Measurements from ENCODE around the gene EIF3A. TPM values are rescaled to one million over a fixed set of nuclear protein-coding genes. Genes with fewer than 3 reads are reported as not detected.

EIF3A gene
- total and polyA plus RNA-seq, 2 of the 8 experiments (the other 6 are each of a cell fraction or from before 2014, with no cell fraction given), result 26.8 to 209 TPM

GRCh38 chr10:119005362-119006043 lies 75.1 kb downstream of the EIF3A start:
- Histone ChIP-seq H4K20me1 (replicated peaks in 1 of 2; ENCODE audit: control insufficient read depth in 1 of 2, insufficient read depth in 2 of 2, low read length in 2 of 2) (no peaks in the 10 kb centered on the region), H3K27me3 (replicated peaks in 1 of 4; ENCODE audit: control insufficient read depth in 3 of 4, extremely low read depth in 1 of 4, insufficient read depth in 3 of 4, low read length in 3 of 4) (no peaks in the 10 kb centered on the region), H3K79me1 (ENCODE audit: low read depth, low read length) (no peaks in the 10 kb centered on the region), H2BK20ac (ENCODE audit: low read length) (no peak overlapping the region), H2BK5ac (ENCODE audit: low read depth, low read length) (no peak overlapping the region), H3K4me1 (replicated peaks in 1 of 4; ENCODE audit: control insufficient read depth in 3 of 4, insufficient read depth in 4 of 4, low read length in 3 of 4) (no peaks in the 10 kb centered on the region; a peak in 1 of 7 replicates), H3K27ac (ENCODE audit: low read depth, low read length) (no peak overlapping the region), H3K36me3 (ENCODE audit: control insufficient read depth in 2 of 4, insufficient read depth in 4 of 4, low read length in 3 of 4) (no peaks in the 10 kb centered on the region), H2AFZ (ENCODE audit: low read length) (no peak overlapping the region; the same call in 1 of the 2 replicates), H3K4me3 (ENCODE audit: extremely low read depth in 1 of 4, insufficient read depth in 2 of 4, low read depth in 3 of 4, low read length in 4 of 4) (no peak overlapping the region), H2BK12ac (ENCODE audit: low read depth, low read length) (no peak overlapping the region), H3K23me2 (ENCODE audit: low read depth, low read length) (peaks cover 2% of the 10 kb centered on the region; the same call in 1 of the 2 replicates), H3K9ac (replicated peaks in 1 of 4; ENCODE audit: extremely low read depth in 1 of 4, low read depth in 3 of 4, low read length in 3 of 4) (no peak overlapping the region), H3K4ac (replicated peaks; ENCODE audit: insufficient read length, low read depth, low read length) (no peak overlapping the region), H4K5ac (ENCODE audit: insufficient read length, low read depth, low read length) (no peak overlapping the region), H2BK120ac (replicated peaks; ENCODE audit: low read depth, low read length) (no peak overlapping the region), H3K79me2 (ENCODE audit: control insufficient read depth in 1 of 2, insufficient read depth in 2 of 2, low read length in 2 of 2) (no peaks in the 10 kb centered on the region), H3K9me3 (ENCODE audit: insufficient read depth in 2 of 2, low read depth in 1 of 2, low read length in 1 of 2) (no peaks in the 10 kb centered on the region), H3K14ac (ENCODE audit: insufficient read length) (no peak overlapping the region), H3K4me2 (ENCODE audit: insufficient read depth in 1 of 2, low read depth in 2 of 2, low read length in 2 of 2) (no peak overlapping the region), H4K8ac (ENCODE audit: extremely low read depth, insufficient read depth, low read length) (no peak overlapping the region), H3K23ac (ENCODE audit: insufficient read length) (no peak overlapping the region), H2AK5ac (ENCODE audit: low read depth, low read length) (no peak overlapping the region), H2BK15ac (ENCODE audit: low read length) (no peak overlapping the region), H4K91ac (replicated peaks; ENCODE audit: insufficient read length, low read length) (no peak overlapping the region), H3K18ac (ENCODE audit: extremely low read depth, low read length) (no peak overlapping the region), H3K56ac (replicated peaks; ENCODE audit: insufficient read length, low read depth, low read length) (no peak overlapping the region)
- TF ChIP-seq BCL11A (IDR thresholded peaks at IDR 0.05; ENCODE audit: low read depth in 2 of 2, low read length in 2 of 2) (no peak), SIRT6 (IDR thresholded peaks at IDR 0.05; ENCODE audit: low read length) (no peak), EGR1 (IDR thresholded peaks at IDR 0.05; ENCODE audit: borderline replicate concordance, low read depth, low read length) (no peak), CBX5 (IDR thresholded peaks at IDR 0.05; ENCODE audit: low read depth, low read length) (no peak), NRF1 (IDR thresholded peaks at IDR 0.05; ENCODE audit: low read depth, low read length) (no peak)
- ChIA-PET POLR2A (ENCODE audit: partially characterized antibody) (no interaction called here), CTCF (ENCODE audit: partially characterized antibody) (interaction anchor here (1.7 kb wide), 1 partner anchor 16 kb away, joined by 6 read pairs; no protein-coding TSS in a partner anchor)
- WGBS, 2 experiments (ENCODE audit: extremely low coverage in 1 of 2, insufficient coverage in 1 of 2, insufficient read length in 1 of 2, insufficient replicate concordance in 2 of 2, low coverage in 1 of 2, low lambda C conversion rate in 2 of 2, missing lambda C conversion rate in 1 of 2), result 91% methylated on average over 9 of the region's 9 CpGs; no CpG with 5 or more reads in 1 of the 2 experiments
- FAIRE-seq (no peak), DNase-seq (ENCODE audit: low read depth in 1 of 2, low spot score in 2 of 2) (no peak)
